ENCODE data around the gene TPCN1. TPM values are rescaled to one million over a fixed set of nuclear protein-coding genes. Genes with fewer than 3 reads are reported as not detected.

The TPCN1 gene
- total RNA-seq, 6 experiments from 2014 or later = 18.0 to 34.6 (median 28.3) TPM

DNA sequence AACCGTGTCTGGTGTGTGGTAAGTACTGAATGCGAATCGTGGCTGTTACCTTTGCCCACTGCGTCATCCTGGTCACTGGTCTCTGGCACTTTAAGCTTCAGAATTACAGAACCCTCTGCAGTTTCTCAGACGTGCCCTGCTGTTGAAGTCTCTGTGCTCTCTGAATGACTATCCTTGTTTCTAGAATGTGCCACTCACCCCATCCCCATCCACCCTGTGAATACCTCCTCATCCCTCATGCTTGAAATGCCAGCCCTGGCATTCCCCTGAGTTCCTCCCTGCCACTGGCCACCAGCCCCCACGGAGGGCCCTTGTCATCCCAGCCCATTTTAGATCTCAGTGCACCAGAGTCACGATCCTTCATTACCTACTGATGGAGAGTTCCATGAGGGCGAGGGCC lies 21.3 kb downstream of the TPCN1 start:
- H3K27ac ChIP-seq = peak overlapping the region; percentile 12 to 70 (median 58)
- intact Hi-C loops (cut with DNase I) = no loop called here
- peaks cover 3 to 84% (median 37%) of the 10 kb centered on the region in 4 donors for H3K4me1 ChIP-seq
- H3K36me3 ChIP-seq = peaks cover 0 to 8% (median 3%) of the 10 kb centered on the region in 4 donors
- TF ChIP-seq CTCF (IDR thresholded peaks at IDR 0.05) = no peak
- TF ChIP-seq POLR2A (IDR thresholded peaks at IDR 0.05) = no peak
- 88% methylated on average over 8 of the region's 8 CpGs for WGBS (ENCODE audit: insufficient coverage, low coverage, low lambda C conversion rate, missing lambda C conversion rate)
- DNase-seq (no peak), ATAC-seq (no peak)
- H3K27me3 ChIP-seq = no peaks in the 10 kb centered on the region
- no peak overlapping the region for H3K4me3 ChIP-seq
- H3K9me3 ChIP-seq = no peaks in the 10 kb centered on the region

GRCh38 chr12:113244047-113244460 lies 22.8 kb downstream of the TPCN1 start:
- WGBS (ENCODE audit: insufficient coverage, low coverage, low lambda C conversion rate, missing lambda C conversion rate) = 24% methylated on average over 5 of the region's 5 CpGs
- Histone ChIP-seq H3K36me3 (peaks cover 0 to 6% (median 0%) of the 10 kb centered on the region in 4 donors), H3K27me3 (no peaks in the 10 kb centered on the region), H3K27ac (peak overlapping the region; percentile 28 to 96 (median 96)), H3K9me3 (no peaks in the 10 kb centered on the region), H3K4me1 (peaks cover 3 to 75% (median 37%) of the 10 kb centered on the region in 4 donors), H3K4me3 (no peak overlapping the region)
- DNase-seq (peak; percentile 71 to 91 (median 81)), ATAC-seq (peak; percentile 26 to 58 (median 46))
- intact Hi-C loops (cut with DNase I) = no loop called here
- no peak for TF ChIP-seq POLR2A (IDR thresholded peaks at IDR 0.05)
- no peak for TF ChIP-seq CTCF (IDR thresholded peaks at IDR 0.05)

DNA sequence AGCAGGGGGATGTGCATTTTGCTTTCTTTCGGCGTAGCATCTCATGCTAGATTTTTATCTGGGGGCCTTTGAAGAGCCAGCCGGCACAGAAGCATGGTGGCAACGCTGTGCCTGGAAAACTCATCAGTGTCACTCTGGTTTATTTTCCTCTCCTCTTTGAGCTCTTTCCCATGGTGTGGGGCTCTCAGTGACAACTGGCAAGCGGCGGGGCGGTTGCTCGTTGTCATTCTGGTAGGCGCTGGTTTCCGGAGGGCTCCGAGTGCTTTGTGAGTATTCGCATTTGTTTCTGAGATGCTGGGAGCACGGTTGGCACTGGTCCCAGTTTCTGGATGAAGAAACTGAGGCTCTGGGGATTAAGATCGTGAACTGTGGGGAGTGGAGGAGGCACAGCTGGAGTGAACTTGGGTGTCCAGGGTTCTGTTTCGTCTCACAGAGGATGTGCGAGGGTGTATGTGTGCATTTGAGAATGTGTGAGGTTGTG lies 23.3 kb downstream of the TPCN1 start:
- ATAC-seq (no peak), DNase-seq (peak in 1 of 3 donors; percentile 21)
- H3K9me3 ChIP-seq = no peaks in the 10 kb centered on the region
- peak overlapping the region in 2 of 3 donors; percentile 96 for H3K27ac ChIP-seq
- intact Hi-C loops (cut with DNase I) = no loop called here
- TF ChIP-seq POLR2A (IDR thresholded peaks at IDR 0.05) (no peak), CTCF (IDR thresholded peaks at IDR 0.05) (no peak)
- peaks cover 3 to 71% (median 34%) of the 10 kb centered on the region in 4 donors for H3K4me1 ChIP-seq
- peaks cover 0 to 10% (median 1%) of the 10 kb centered on the region in 4 donors for H3K36me3 ChIP-seq
- no peaks in the 10 kb centered on the region for H3K27me3 ChIP-seq
- H3K4me3 ChIP-seq = no peak overlapping the region
- WGBS (ENCODE audit: insufficient coverage, low coverage, low lambda C conversion rate, missing lambda C conversion rate) = 92% methylated on average over 12 of the region's 16 CpGs

DNA sequence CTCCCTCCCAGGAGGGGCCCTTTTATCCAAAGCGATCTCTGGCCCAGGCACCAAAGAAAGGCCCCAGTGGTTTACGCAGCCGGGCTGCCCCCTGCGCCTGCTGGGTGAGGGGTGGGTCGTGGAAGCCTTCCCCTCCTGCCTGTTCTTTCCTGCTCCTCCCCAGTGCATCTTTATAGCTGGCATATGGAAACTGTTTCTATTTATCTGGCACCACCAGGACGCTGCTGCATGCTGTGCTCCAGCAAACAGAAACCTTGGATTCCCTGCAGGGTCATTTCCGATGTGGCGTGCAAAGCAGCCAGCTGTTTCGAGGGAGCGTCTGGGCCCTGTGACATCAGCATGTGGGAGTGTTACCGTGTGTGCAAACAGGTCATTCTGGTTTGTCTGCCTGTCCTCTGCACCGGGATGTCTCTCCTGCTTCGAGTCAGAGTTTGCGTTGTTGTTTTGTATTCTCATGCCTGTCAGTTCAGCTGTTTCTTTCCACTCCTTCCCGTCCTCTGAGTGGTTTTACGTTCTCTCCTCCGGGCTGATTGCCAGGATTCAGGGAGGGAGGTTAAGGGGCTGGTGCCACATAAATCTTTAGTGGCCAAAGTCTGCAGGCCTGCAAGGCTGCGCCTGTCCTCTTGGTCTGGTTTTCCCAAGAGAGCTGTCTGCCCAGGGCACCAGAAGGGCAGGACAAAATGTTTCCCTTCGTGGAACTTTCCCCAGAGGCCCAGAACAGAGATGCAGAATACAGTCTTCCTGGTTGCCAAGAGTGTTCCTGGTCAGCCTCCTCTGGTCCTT lies 24.6 kb downstream of the TPCN1 start:
- 12% methylated on average over 16 of the region's 19 CpGs for WGBS (ENCODE audit: insufficient coverage, low coverage, low lambda C conversion rate, missing lambda C conversion rate)
- Histone ChIP-seq H3K27me3 (no peaks in the 10 kb centered on the region), H3K27ac (peak overlapping the region; percentile 62 to 96 (median 96)), H3K36me3 (peaks cover 0 to 13% (median 2%) of the 10 kb centered on the region in 4 donors), H3K4me3 (no peak overlapping the region), H3K4me1 (peaks cover 3 to 57% (median 28%) of the 10 kb centered on the region in 4 donors), H3K9me3 (no peaks in the 10 kb centered on the region)
- TF ChIP-seq CTCF (IDR thresholded peaks at IDR 0.05) (peak in 1 of 4 donors; percentile 8), POLR2A (IDR thresholded peaks at IDR 0.05) (peak; percentile 48)
- DNase-seq (peak; percentile 81 to 94 (median 91)), ATAC-seq (peak; percentile 74 to 82 (median 78))
- intact Hi-C loops (cut with DNase I) = no loop called here
